Activated naive CD8-positive, alpha-beta T cell treated with anti-CD3 and anti-CD28 coated beads, Interleukin-2, amount 50 U/mL, for 24 hours (primary cell): ENCODE data around the gene SGK1.
"Not testable (repeated sequence)": the region's sequence is repeated elsewhere in the genome, so short reads cannot be mapped to it uniquely, and the experiment has no call there.

Experiments used
- ATAC-seq: fragments of 150-1000 bp; cut with Tn5 transposase; one replicate; pipeline ENCODE4 v1.10.0; 2021
- DNase-seq: peaks from one replicate; pipeline ENCODE4 v3.0.0; 2021
- H3K27ac Mint-ChIP-seq: one replicate; pipeline ENCODE4 v1.8.0; 2021; ENCODE audit warnings: mild to moderate bottlenecking, mixed read lengths
- H3K27me3 Mint-ChIP-seq: one replicate; pipeline ENCODE4 v1.8.0; 2021; ENCODE audit warnings: mixed read lengths
- H3K36me3 Mint-ChIP-seq: one replicate; pipeline ENCODE4 v1.8.0; 2021; ENCODE audit warnings: low read depth, mixed read lengths
- H3K4me1 Mint-ChIP-seq: one replicate; pipeline ENCODE4 v1.8.0; 2021; ENCODE audit warnings: mixed read lengths
- H3K4me3 Mint-ChIP-seq: one replicate; pipeline ENCODE4 v1.8.0; 2021; ENCODE audit warnings: mild to moderate bottlenecking, moderate library complexity, mixed read lengths
- H3K9me3 Mint-ChIP-seq: one replicate; pipeline ENCODE4 v1.8.0; 2021; ENCODE audit warnings: mixed read lengths

The SGK1 gene

GRCh38 chr6:134266776-134267175, 51.1 kb downstream of the SGK1 start:
- Mint-ChIP-seq H3K36me3 (no peaks in the 10 kb centered on the region), H3K4me1 (peaks cover 6% of the 10 kb centered on the region), H3K9me3 (no peaks in the 10 kb centered on the region), H3K27ac (no peak overlapping the region), H3K27me3 (no peaks in the 10 kb centered on the region), H3K4me3 (no peak overlapping the region)
- no peak for ATAC-seq
- no peak for DNase-seq

GRCh38 chr6:134261766-134262165, 56.1 kb downstream of the SGK1 start:
- Mint-ChIP-seq H3K27ac (no peak overlapping the region), H3K4me1 (no peaks in the 10 kb centered on the region), H3K36me3 (no peaks in the 10 kb centered on the region), H3K4me3 (no peak overlapping the region), H3K27me3 (no peaks in the 10 kb centered on the region), H3K9me3 (no peaks in the 10 kb centered on the region)
- no peak for DNase-seq
- ATAC-seq, result no peak

- ATAC-seq, result no peak
- H3K4me1 Mint-ChIP-seq, result no peaks in the 10 kb centered on the region
- H3K4me3 Mint-ChIP-seq, result no peak overlapping the region
Observed at GRCh38 chr6:134258849-134259306, 59.0 kb downstream of the SGK1 start.

GRCh38 chr6:134257516-134257915, 60.4 kb downstream of the SGK1 start:
- H3K4me1 Mint-ChIP-seq, result no peaks in the 10 kb centered on the region
- no peaks in the 10 kb centered on the region for H3K36me3 Mint-ChIP-seq

More at GRCh38 chr6:134258849-134259306, 59.0 kb downstream of the SGK1 start:
- no peak for DNase-seq
- no peaks in the 10 kb centered on the region for H3K9me3 Mint-ChIP-seq
- no peak overlapping the region for H3K27ac Mint-ChIP-seq
- H3K27me3 Mint-ChIP-seq, result no peaks in the 10 kb centered on the region
- no peaks in the 10 kb centered on the region for H3K36me3 Mint-ChIP-seq

GRCh38 chr6:134256862-134257261, 61.0 kb downstream of the SGK1 start:
- no peaks in the 10 kb centered on the region for H3K9me3 Mint-ChIP-seq
- DNase-seq (no peak), ATAC-seq (no peak)
- no peaks in the 10 kb centered on the region for H3K36me3 Mint-ChIP-seq
- H3K4me3 Mint-ChIP-seq, result no peak overlapping the region
- no peak overlapping the region for H3K27ac Mint-ChIP-seq
- H3K4me1 Mint-ChIP-seq, result no peaks in the 10 kb centered on the region
- no peaks in the 10 kb centered on the region for H3K27me3 Mint-ChIP-seq

More at GRCh38 chr6:134257516-134257915, 60.4 kb downstream of the SGK1 start:
- DNase-seq, result no peak
- Mint-ChIP-seq H3K9me3 (no peaks in the 10 kb centered on the region), H3K4me3 (no peak overlapping the region), H3K27ac (no peak overlapping the region), H3K27me3 (no peaks in the 10 kb centered on the region)
- no peak for ATAC-seq

- H3K9me3 Mint-ChIP-seq, H3K4me3 Mint-ChIP-seq, DNase-seq, H3K27me3 Mint-ChIP-seq, H3K27ac Mint-ChIP-seq, ATAC-seq, H3K4me1 Mint-ChIP-seq, H3K36me3 Mint-ChIP-seq: not testable (repeated sequence)
Observed at GRCh38 chr6:134255280-134255679, 62.6 kb downstream of the SGK1 start.

GRCh38 chr6:134254118-134254517, 63.8 kb downstream of the SGK1 start:
- H3K9me3 Mint-ChIP-seq, result no peaks in the 10 kb centered on the region
- no peaks in the 10 kb centered on the region for H3K27me3 Mint-ChIP-seq
- no peak overlapping the region for H3K27ac Mint-ChIP-seq
- no peak for ATAC-seq
- no peaks in the 10 kb centered on the region for H3K36me3 Mint-ChIP-seq
- DNase-seq, result no peak
- no peak overlapping the region for H3K4me3 Mint-ChIP-seq
- peaks cover 16% of the 10 kb centered on the region for H3K4me1 Mint-ChIP-seq

- H3K4me3 Mint-ChIP-seq, result no peak overlapping the region
- H3K27ac Mint-ChIP-seq, result no peak overlapping the region
- no peaks in the 10 kb centered on the region for H3K36me3 Mint-ChIP-seq
- peaks cover 21% of the 10 kb centered on the region for H3K4me1 Mint-ChIP-seq
- no peaks in the 10 kb centered on the region for H3K9me3 Mint-ChIP-seq
- DNase-seq (no peak), ATAC-seq (no peak)
- H3K27me3 Mint-ChIP-seq, result no peaks in the 10 kb centered on the region
Observed at GRCh38 chr6:134253681-134254080, 64.2 kb downstream of the SGK1 start.

GRCh38 chr6:134251320-134251719, 66.6 kb downstream of the SGK1 start:
- no peaks in the 10 kb centered on the region for H3K36me3 Mint-ChIP-seq
- peaks cover 44% of the 10 kb centered on the region for H3K4me1 Mint-ChIP-seq

GRCh38 chr6:134250776-134251175, 67.1 kb downstream of the SGK1 start:
- no peaks in the 10 kb centered on the region for H3K9me3 Mint-ChIP-seq
- no peaks in the 10 kb centered on the region for H3K27me3 Mint-ChIP-seq
- H3K27ac Mint-ChIP-seq, result no peak overlapping the region
- no peaks in the 10 kb centered on the region for H3K36me3 Mint-ChIP-seq
- no peak overlapping the region for H3K4me3 Mint-ChIP-seq
- ATAC-seq (no peak), DNase-seq (no peak)
- H3K4me1 Mint-ChIP-seq, result peaks cover 48% of the 10 kb centered on the region

More at GRCh38 chr6:134251320-134251719, 66.6 kb downstream of the SGK1 start:
- ATAC-seq (no peak), DNase-seq (no peak)
- Mint-ChIP-seq H3K27me3 (no peaks in the 10 kb centered on the region), H3K9me3 (no peaks in the 10 kb centered on the region), H3K27ac (no peak overlapping the region), H3K4me3 (no peak overlapping the region)

- Mint-ChIP-seq H3K4me3 (no peak overlapping the region), H3K36me3 (no peaks in the 10 kb centered on the region), H3K27me3 (no peaks in the 10 kb centered on the region), H3K9me3 (no peaks in the 10 kb centered on the region), H3K4me1 (peaks cover 56% of the 10 kb centered on the region), H3K27ac (peak overlapping the region; percentile 34)
- no peak for DNase-seq
- ATAC-seq, result no peak
Observed at GRCh38 chr6:134249759-134250602, 67.9 kb downstream of the SGK1 start.

GRCh38 chr6:134249239-134249758, 68.6 kb downstream of the SGK1 start:
- Mint-ChIP-seq H3K4me1 (peaks cover 57% of the 10 kb centered on the region), H3K27me3 (no peaks in the 10 kb centered on the region), H3K36me3 (no peaks in the 10 kb centered on the region), H3K9me3 (peaks cover 2% of the 10 kb centered on the region), H3K4me3 (no peak overlapping the region), H3K27ac (no peak overlapping the region)
- ATAC-seq, result no peak
- DNase-seq, result no peak

GRCh38 chr6:134247844-134248580, 69.9 kb downstream of the SGK1 start:
- Mint-ChIP-seq H3K27ac (peak overlapping the region; percentile 94), H3K27me3 (no peaks in the 10 kb centered on the region), H3K4me1 (peaks cover 57% of the 10 kb centered on the region), H3K36me3 (no peaks in the 10 kb centered on the region), H3K4me3 (peak overlapping the region; percentile 59), H3K9me3 (peaks cover 6% of the 10 kb centered on the region)
- DNase-seq (no peak), ATAC-seq (no peak)

GRCh38 chr6:134247231-134247833, 70.6 kb downstream of the SGK1 start:
- no peaks in the 10 kb centered on the region for H3K36me3 Mint-ChIP-seq
- ATAC-seq (peak; percentile 92), DNase-seq (peak; percentile 64)
- no peaks in the 10 kb centered on the region for H3K27me3 Mint-ChIP-seq
- peaks cover 57% of the 10 kb centered on the region for H3K4me1 Mint-ChIP-seq
- H3K4me3 Mint-ChIP-seq, result peak overlapping the region; percentile 59
- peaks cover 6% of the 10 kb centered on the region for H3K9me3 Mint-ChIP-seq
- peak overlapping the region; percentile 94 for H3K27ac Mint-ChIP-seq
